Adrenal gland (tissue), 12 donors: ENCODE data around the gene RAB21. TPM values are rescaled to one million over a fixed set of nuclear protein-coding genes. Genes with fewer than 3 reads are reported as not detected.

Experiments
- DNase-seq, 7 donors: peaks; one replicate each; pipeline ENCODE4 v3.0.0-alpha.2; 2019 to 2020
- H3K27ac ChIP-seq, 5 donors: fragments of 200-600 bp; sonication (generic) in 4 of 5; 1 replicate in 3 of 5; 2 replicates in 2 of 5; pipeline versions ENCODE4 v1.5.1 to v1.8.0; 2016 to 2020; ENCODE audit warnings: mild to moderate bottlenecking in 1 of 5
- H3K27me3 ChIP-seq: fragments of 200-600 bp; 2 replicates; pipeline ENCODE4 v1.8.0; 2021
- H3K36me3 ChIP-seq, 2 donors: fragments of 200-600 bp; replicated peaks in 1 of 2; 1 replicate in 1 of 2; 2 replicates in 1 of 2; pipeline versions ENCODE4 v1.5.1 to v1.8.0; 2018 to 2022
- H3K4me1 ChIP-seq, 2 donors: fragments of 200-600 bp; replicated peaks in 1 of 2; 1 replicate in 1 of 2; 2 replicates in 1 of 2; pipeline versions ENCODE4 v1.5.1 to v1.8.0; 2018 to 2021
- H3K4me3 ChIP-seq, 4 donors: fragments of 200-600 bp; sonication (generic) in 3 of 4; one replicate each; pipeline ENCODE4 v1.5.1; 2016 to 2018
- H3K9me3 ChIP-seq, 3 donors: fragments of 200-600 bp; sonication (generic) in 1 of 3; replicated peaks in 1 of 3; 1 replicate in 2 of 3; 2 replicates in 1 of 3; pipeline versions ENCODE4 v1.5.1 to v1.8.0; 2016 to 2021
- CTCF ChIP-seq, 6 experiments: fragments of 450-650 bp in 4 of 6; fragments of 200-600 bp in 2 of 6; sonication (generic) in 1 of 6; IDR thresholded peaks; 1 replicate in 5 of 6; 2 replicates in 1 of 6; pipeline versions ENCODE4 v1.5.1 to v1.8.0; 2016 to 2021; ENCODE audit warnings: antibody characterized with exemption in 6 of 6, mild to moderate bottlenecking in 2 of 6, moderate library complexity in 1 of 6
- POLR2A ChIP-seq, 2 donors: fragments of 450-650 bp; IDR thresholded peaks; one replicate each; pipeline ENCODE4 v1.6.1; 2017; ENCODE audit warnings: antibody characterized with exemption in 2 of 2, mild to moderate bottlenecking in 2 of 2, moderate library complexity in 1 of 2
- WGBS, 4 donors: extraction: QIAGEN DNeasy Blood & Tissue Kit in 2 of 4; methylation state at CpG; one replicate each; pipeline versions ENCODE4 v1.1.5 to v1.1.7; 2013 to 2017; 5-methylcytosine and 5-hydroxymethylcytosine counted together
- intact Hi-C, 2 donors: fragments of 100-400 bp; cut with DNase I; formaldehyde crosslinking; loops; one replicate each; pipeline versions ENCODE4 v1.14.1 to v1.15.0; 2022 to 2023
- polyA plus RNA-seq, 3 donors: library from polyadenylated mRNA; stranded (reverse); fragments of 200-250 nt in 2 of 3; fragments of 350-450 nt in 1 of 3; fragmentation: Illumina TruSeq in 1 of 3; extraction: RNeasy Lipid Tissue Mini Kit (QIAGEN cat#74804) in 1 of 3; gene quantifications; one replicate each; pipeline ENCODE4 v1.2.3, GENCODE V29; 2013 to 2014
- total RNA-seq, 9 donors: library from RNA; depleted of rRNA in 4 of 9; stranded (reverse); fragments of >200 nt in 4 of 9; fragments of 120-200 nt in 1 of 9; fragmentation: NEBNext Ultra II Directional in 1 of 9; extraction: Animal tissue kit (Norgen Biotek cat#: 25700) in 1 of 9; gene quantifications; one replicate each; pipeline versions ENCODE4 v1.1.0 to v1.2.4, GENCODE V29; 2013 to 2023
- donor health status: healthy with polysubstance abuse.
- donor health status: Bipolar disorder and iron deficiency.
- donor health status: DM: yes; HTN: yes; CAD: no.
- donor health status: DM: no; HTN: no; CAD: no.
- donor health status: DM: no; HTN: no; CAD: no.
- donor health status: DM: yes; HTN: yes; CAD: no.

RAB21 gene
- total and polyA plus RNA-seq, 12 donors: 8.6 to 123 (median 58.9) TPM

- TF ChIP-seq CTCF (IDR thresholded peaks at IDR 0.05) (peak; percentile 30 to 59 (median 46)), POLR2A (IDR thresholded peaks at IDR 0.05) (no peak)
- Histone ChIP-seq H3K36me3 (no peaks in the 10 kb centered on the region), H3K27me3 (no peaks in the 10 kb centered on the region), H3K4me3 (no peak overlapping the region), H3K27ac (peak overlapping the region in 1 of 5 donors; percentile 19), H3K4me1 (peaks cover 5 to 62% of the 10 kb centered on the region in 2 donors), H3K9me3 (no peaks in the 10 kb centered on the region)
- DNase-seq: no peak
- intact Hi-C loops: loop anchor here in 1 of 2 donors (10.0 kb wide), 1 partner anchor 62 kb away; no protein-coding TSS in a partner anchor
- 55 to 64% (median 61%) methylated on average over 3 of the region's 3 CpGs for WGBS, 4 donors
Measured at GRCh38 chr12:71846322-71846940, 91.8 kb downstream of the RAB21 start.

GRCh38 chr12:71848212-71848611 is 93.5 kb downstream of the RAB21 start:
- intact Hi-C loops: loop anchor here in 1 of 2 donors (10.0 kb wide), 1 partner anchor 63 kb away; no protein-coding TSS in a partner anchor
- no peak overlapping the region for H3K4me3 ChIP-seq
- H3K9me3 ChIP-seq: peaks cover 0 to 3% (median 0%) of the 10 kb centered on the region in 3 donors
- peak overlapping the region in 2 of 5 donors; percentile 23 to 48 for H3K27ac ChIP-seq
- H3K4me1 ChIP-seq: peaks cover 0 to 44% of the 10 kb centered on the region in 2 donors
- no peak for TF ChIP-seq POLR2A (IDR thresholded peaks at IDR 0.05)
- TF ChIP-seq CTCF (IDR thresholded peaks at IDR 0.05): no peak
- no peak for DNase-seq
- H3K27me3 ChIP-seq: no peaks in the 10 kb centered on the region
- no peaks in the 10 kb centered on the region for H3K36me3 ChIP-seq

GRCh38 chr12:71849109-71849851 is 94.6 kb downstream of the RAB21 start:
- Histone ChIP-seq H3K27ac (peak overlapping the region in 1 of 5 donors; percentile 15), H3K4me3 (no peak overlapping the region), H3K9me3 (peaks cover 0 to 3% (median 0%) of the 10 kb centered on the region in 3 donors), H3K36me3 (no peaks in the 10 kb centered on the region), H3K4me1 (peaks cover 0 to 33% of the 10 kb centered on the region in 2 donors), H3K27me3 (no peaks in the 10 kb centered on the region)
- TF ChIP-seq CTCF (IDR thresholded peaks at IDR 0.05): no peak
- TF ChIP-seq POLR2A (IDR thresholded peaks at IDR 0.05): no peak
- WGBS, 4 donors: 85 to 96% (median 92%) methylated on average over 8 of the region's 8 CpGs
- intact Hi-C loops: loop anchor here in 1 of 2 donors (10.0 kb wide), 1 partner anchor 64 kb away; no protein-coding TSS in a partner anchor
- no peak for DNase-seq

Other genes with a start within 250 kb of the RAB21 start
- gene ZFC3H1, start 91.0 kb upstream of the RAB21 start, total RNA-seq: 10 to 100 TPM; 11.8 to 56.2 (median 34.3) TPM
- 10 to 100 TPM; 25.0 to 41.9 (median 29.4) TPM for gene ZFC3H1, start 91.0 kb upstream of the RAB21 start, polyA plus RNA-seq
- gene THAP2, start 90.6 kb upstream of the RAB21 start, total RNA-seq: 10 to 100 TPM in 3 of 9 donors, 1 to 10 TPM in 5, under 1 TPM in 1; 0.95 to 15.7 (median 6.9) TPM
- gene THAP2, start 90.6 kb upstream of the RAB21 start, polyA plus RNA-seq: 10 to 100 TPM in 1 of 3 donors, 1 to 10 TPM in 2; 3.3 to 11.9 (median 4.9) TPM
- gene TMEM19, start 68.8 kb upstream of the RAB21 start, total RNA-seq: 10 to 100 TPM; 12.2 to 22.1 (median 19.4) TPM
- gene TMEM19, start 68.8 kb upstream of the RAB21 start, polyA plus RNA-seq: 1 to 10 TPM; 2.8 to 7.9 (median 4.4) TPM
- 10 to 100 TPM; 22.8 to 78.3 (median 56.2) TPM for gene TBC1D15, start 84.9 kb downstream of the RAB21 start, total RNA-seq
- 10 to 100 TPM; 19.9 to 74.1 (median 23.3) TPM for gene TBC1D15, start 84.9 kb downstream of the RAB21 start, polyA plus RNA-seq
- under 1 TPM in 1 of 9 donors, not detected in 8; 0.06 TPM for gene TPH2, start 184.0 kb downstream of the RAB21 start, total RNA-seq
- gene TPH2, start 184.0 kb downstream of the RAB21 start, polyA plus RNA-seq: not detected